Measurements from ENCODE around the gene LMLN.

DNA sequence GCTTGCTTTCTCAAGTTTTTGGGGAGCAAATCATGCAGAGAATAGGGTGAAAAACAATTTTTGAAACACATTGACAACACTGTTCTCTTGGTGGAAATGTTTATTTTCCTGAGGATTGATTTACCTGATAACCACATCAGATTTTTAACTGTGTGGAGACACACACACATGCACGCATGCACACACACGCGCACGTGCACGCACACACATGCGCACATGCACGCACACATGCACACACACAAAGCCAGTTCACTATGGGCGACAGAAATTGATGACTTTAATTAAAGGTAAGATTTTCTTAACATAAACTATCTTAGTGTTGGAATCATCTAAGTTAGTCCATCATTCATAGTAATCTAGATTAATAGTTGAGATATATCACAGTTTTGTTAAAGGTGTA is 15.3 kb downstream of the LMLN start:
- TF ChIP-seq, protein P1, sequence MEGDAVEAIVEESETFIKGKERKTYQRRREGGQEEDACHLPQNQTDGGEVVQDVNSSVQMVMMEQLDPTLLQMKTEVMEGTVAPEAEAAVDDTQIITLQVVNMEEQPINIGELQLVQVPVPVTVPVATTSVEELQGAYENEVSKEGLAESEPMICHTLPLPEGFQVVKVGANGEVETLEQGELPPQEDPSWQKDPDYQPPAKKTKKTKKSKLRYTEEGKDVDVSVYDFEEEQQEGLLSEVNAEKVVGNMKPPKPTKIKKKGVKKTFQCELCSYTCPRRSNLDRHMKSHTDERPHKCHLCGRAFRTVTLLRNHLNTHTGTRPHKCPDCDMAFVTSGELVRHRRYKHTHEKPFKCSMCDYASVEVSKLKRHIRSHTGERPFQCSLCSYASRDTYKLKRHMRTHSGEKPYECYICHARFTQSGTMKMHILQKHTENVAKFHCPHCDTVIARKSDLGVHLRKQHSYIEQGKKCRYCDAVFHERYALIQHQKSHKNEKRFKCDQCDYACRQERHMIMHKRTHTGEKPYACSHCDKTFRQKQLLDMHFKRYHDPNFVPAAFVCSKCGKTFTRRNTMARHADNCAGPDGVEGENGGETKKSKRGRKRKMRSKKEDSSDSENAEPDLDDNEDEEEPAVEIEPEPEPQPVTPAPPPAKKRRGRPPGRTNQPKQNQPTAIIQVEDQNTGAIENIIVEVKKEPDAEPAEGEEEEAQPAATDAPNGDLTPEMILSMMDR (IDR thresholded peaks at IDR 0.05) = no peak
- TF ChIP-seq POLR2A (IDR thresholded peaks at IDR 0.05) (no peak), POLR2AphosphoS5 (IDR thresholded peaks at IDR 0.05; ENCODE audit: insufficient read depth in 1 of 2, low read depth in 1 of 2) (no peak)
